ENCODE measurements around the gene KIAA1755. TPM values are rescaled to one million over a fixed set of nuclear protein-coding genes. Genes with fewer than 3 reads are reported as not detected.

Gene KIAA1755
- total and polyA plus RNA-seq, 9 of the 15 experiments (the other 6 are each of a cell fraction or from before 2014, with no cell fraction given), result not detected

DNA sequence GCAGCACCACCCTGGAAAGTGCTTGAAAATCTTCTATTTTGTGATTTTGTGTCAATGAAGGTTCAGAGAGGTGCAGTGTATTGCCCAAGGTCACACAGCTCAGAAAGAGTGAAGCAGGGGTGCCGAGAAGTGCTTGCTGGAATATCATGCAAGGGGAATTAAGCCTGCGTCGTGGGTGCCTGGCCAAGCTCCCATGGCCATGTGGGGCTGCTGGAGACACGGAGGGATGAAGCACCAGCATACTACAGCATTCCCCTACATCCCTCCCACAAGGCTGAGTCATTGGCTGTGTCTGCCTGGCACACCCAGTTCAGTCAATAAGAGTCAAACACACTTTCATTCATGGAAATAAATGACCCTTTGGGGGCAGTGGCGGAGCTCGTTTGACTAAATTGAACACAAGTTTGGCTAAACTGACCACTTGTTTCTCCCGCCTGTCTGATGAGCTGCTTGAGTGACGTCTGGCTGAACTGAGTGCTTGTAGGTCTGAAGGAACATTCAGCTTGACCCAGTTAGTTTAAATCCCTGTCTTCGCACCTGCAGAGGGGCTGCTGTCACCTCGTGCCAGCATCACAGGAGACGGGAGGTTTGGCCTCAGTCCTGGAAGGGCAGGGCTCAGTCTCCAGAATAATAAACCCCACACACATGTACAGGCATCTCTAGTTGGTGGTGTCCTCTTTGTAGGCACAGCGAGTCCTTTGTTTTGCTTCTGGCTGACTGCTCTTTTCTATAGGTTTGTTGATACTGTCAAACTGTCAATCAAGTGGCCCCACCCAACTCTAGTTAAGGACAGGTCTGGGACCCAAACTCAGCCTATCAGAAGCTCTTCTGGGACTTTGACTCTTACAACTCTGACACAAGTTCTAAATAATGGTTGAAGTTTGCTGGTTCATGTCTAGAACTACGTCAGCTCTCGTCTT, 87.0 kb downstream of the KIAA1755 start (continued):
- peak; percentile 95 for TF ChIP-seq PKNOX1 (IDR thresholded peaks at IDR 0.05)
- peak; percentile 66 for TF ChIP-seq MEIS2 (IDR thresholded peaks at IDR 0.05; ENCODE audit: partially characterized antibody)
- no peak for TF ChIP-seq CHD1 (IDR thresholded peaks at IDR 0.05; ENCODE audit: low read length)
- TF ChIP-seq RCOR1 (IDR thresholded peaks at IDR 0.05; ENCODE audit: borderline replicate concordance in 1 of 2, low read depth in 2 of 2, low read length in 2 of 2), result peak in 1 of 2 experiments; percentile 48; a peak in 1 of 4 replicates
- no peak for TF ChIP-seq LARP7 (IDR thresholded peaks at IDR 0.05)
- TF ChIP-seq, protein P1, sequence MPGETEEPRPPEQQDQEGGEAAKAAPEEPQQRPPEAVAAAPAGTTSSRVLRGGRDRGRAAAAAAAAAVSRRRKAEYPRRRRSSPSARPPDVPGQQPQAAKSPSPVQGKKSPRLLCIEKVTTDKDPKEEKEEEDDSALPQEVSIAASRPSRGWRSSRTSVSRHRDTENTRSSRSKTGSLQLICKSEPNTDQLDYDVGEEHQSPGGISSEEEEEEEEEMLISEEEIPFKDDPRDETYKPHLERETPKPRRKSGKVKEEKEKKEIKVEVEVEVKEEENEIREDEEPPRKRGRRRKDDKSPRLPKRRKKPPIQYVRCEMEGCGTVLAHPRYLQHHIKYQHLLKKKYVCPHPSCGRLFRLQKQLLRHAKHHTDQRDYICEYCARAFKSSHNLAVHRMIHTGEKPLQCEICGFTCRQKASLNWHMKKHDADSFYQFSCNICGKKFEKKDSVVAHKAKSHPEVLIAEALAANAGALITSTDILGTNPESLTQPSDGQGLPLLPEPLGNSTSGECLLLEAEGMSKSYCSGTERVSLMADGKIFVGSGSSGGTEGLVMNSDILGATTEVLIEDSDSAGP (CRISPR knock-in tag; IDR thresholded peaks at IDR 0.05), result no peak
- peak; percentile 92 for TF ChIP-seq RBM25 (IDR thresholded peaks at IDR 0.05; ENCODE audit: low read depth, low read length, severe bottlenecking)
- peak; percentile 63 for TF ChIP-seq NFE2 (IDR thresholded peaks at IDR 0.05; ENCODE audit: low read depth)
- TF ChIP-seq ZNF174 (CRISPR knock-in tag; IDR thresholded peaks at IDR 0.05), result no peak
- no peak for TF ChIP-seq POLR2AphosphoS5 (IDR thresholded peaks at IDR 0.05; ENCODE audit: control insufficient read depth, insufficient read depth, low read depth, low read length)
- TF ChIP-seq SMARCA5 (IDR thresholded peaks at IDR 0.05), result peak; percentile 61; the same call in 1 of the 2 replicates
- no peak for TF ChIP-seq CBFB (CRISPR knock-in tag; IDR thresholded peaks at IDR 0.05)
- no peak for TF ChIP-seq GATAD2A (IDR thresholded peaks at IDR 0.05)
- TF ChIP-seq TRIM24 (IDR thresholded peaks at IDR 0.05), result 0 out of 4 replicates have a peak, but pooled peaks of 1 of the 2 experiments have one; percentile 23
- TF ChIP-seq, protein P2, sequence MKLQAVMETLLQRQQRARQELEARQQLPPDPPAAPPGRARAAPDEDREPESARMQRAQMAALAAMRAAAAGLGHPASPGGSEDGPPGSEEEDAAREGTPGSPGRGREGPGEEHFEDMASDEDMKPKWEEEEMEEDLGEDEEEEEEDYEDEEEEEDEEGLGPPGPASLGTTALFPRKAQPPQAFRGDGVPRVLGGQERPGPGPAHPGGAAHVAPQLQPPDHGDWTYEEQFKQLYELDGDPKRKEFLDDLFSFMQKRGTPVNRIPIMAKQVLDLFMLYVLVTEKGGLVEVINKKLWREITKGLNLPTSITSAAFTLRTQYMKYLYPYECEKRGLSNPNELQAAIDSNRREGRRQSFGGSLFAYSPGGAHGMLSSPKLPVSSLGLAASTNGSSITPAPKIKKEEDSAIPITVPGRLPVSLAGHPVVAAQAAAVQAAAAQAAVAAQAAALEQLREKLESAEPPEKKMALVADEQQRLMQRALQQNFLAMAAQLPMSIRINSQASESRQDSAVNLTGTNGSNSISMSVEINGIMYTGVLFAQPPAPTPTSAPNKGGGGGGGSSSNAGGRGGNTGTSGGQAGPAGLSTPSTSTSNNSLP (IDR thresholded peaks at IDR 0.05; ENCODE audit: borderline replicate concordance, low read depth, low read length), result no peak
- no peak for TF ChIP-seq HDGF (IDR thresholded peaks at IDR 0.05)
- peak; percentile 67; the same call in 1 of the 2 replicates for TF ChIP-seq CBX1 (IDR thresholded peaks at IDR 0.05; ENCODE audit: low read depth)
- TF ChIP-seq PBX2 (CRISPR knock-in tag; IDR thresholded peaks at IDR 0.05; ENCODE audit: low read depth), result no peak
- TF ChIP-seq PBX2 (tag; conservative IDR thresholded peaks at IDR 0.05; ENCODE audit: low read depth), result peak; percentile 55; the same call in 1 of the 2 replicates
- TF ChIP-seq RBFOX2 (IDR thresholded peaks at IDR 0.05; ENCODE audit: low read depth, low read length), result no peak
- TF ChIP-seq TFAM (CRISPR knock-in tag; conservative IDR thresholded peaks at IDR 0.05), result no peak
- no peak for TF ChIP-seq ZBED1 (IDR thresholded peaks at IDR 0.05)
- TF ChIP-seq EZH2 (IDR thresholded peaks at IDR 0.05; ENCODE audit: borderline replicate concordance, low read depth, low read length), result no peak

Measured in K562 (cell line).